ENCODE results near the gene ZFP92. TPM values are rescaled to one million over a fixed set of nuclear protein-coding genes. Genes with fewer than 3 reads are reported as not detected.

The ZFP92 gene
- total and polyA plus RNA-seq, 2 of the 8 experiments (the other 6 are each of a cell fraction or from before 2014, with no cell fraction given), result 0.14 to 0.41 TPM

- TF ChIP-seq MAX (IDR thresholded peaks at IDR 0.05) (no peak), KDM4A (IDR thresholded peaks at IDR 0.05; ENCODE audit: low read depth, low read length, severe bottlenecking) (no peak), KDM1A (IDR thresholded peaks at IDR 0.05; ENCODE audit: borderline replicate concordance, low read length) (no peak)
These were observed 47.2 kb downstream of the ZFP92 start (continued) for GRCh38 chrX:153458476-153458875.

All from H1 (cell line).